DND-41 (cell line): ENCODE results near the gene SMARCD1.

ENCODE experiments used
- CTCF ChIP-seq: IDR thresholded peaks from 2 replicates; pipeline ENCODE4 v1.5.1; 2012; ENCODE audit warnings: borderline replicate concordance, low read length, moderate library complexity, mild to moderate bottlenecking; ENCODE audit not compliant: poor library complexity, severe bottlenecking; ENCODE audit errors: extremely low read depth
- EZH2 ChIP-seq: IDR thresholded peaks from 3 replicates; pipeline ENCODE4 v1.6.1; 2012; ENCODE audit warnings: borderline replicate concordance, low read depth, mild to moderate bottlenecking, moderate library complexity, low read length, inconsistent platforms; ENCODE audit not compliant: severe bottlenecking

- TF ChIP-seq CTCF (no peak), EZH2 (no peak)
These were observed 5.4 kb upstream of the SMARCD1 start for GRCh38 chr12:50079771-50080170.
